Testis (tissue), 2 donors: ENCODE measurements around the gene GRIA1.

Experiments used
- CTCF ChIP-seq, 3 experiments: fragments of 450-650 bp in 2 of 3; fragments of 200-600 bp in 1 of 3; sonication (generic) in 1 of 3; IDR thresholded peaks; one replicate each; pipeline ENCODE4 v1.5.1; 2016 to 2019; ENCODE audit warnings: antibody characterized with exemption in 3 of 3, mild to moderate bottlenecking in 2 of 3, moderate library complexity in 1 of 3
- POLR2A ChIP-seq: fragments of 450-650 bp; IDR thresholded peaks from one replicate; pipeline ENCODE4 v1.6.1; 2017; ENCODE audit warnings: antibody characterized with exemption, mild to moderate bottlenecking, moderate library complexity

GRCh38 chr5:153605386-153605785, 114.9 kb downstream of the GRIA1 start:
- TF ChIP-seq CTCF (IDR thresholded peaks at IDR 0.05) (no peak), POLR2A (no peak)
